ENCODE data around the gene CDK5RAP2. TPM values are rescaled to one million over a fixed set of nuclear protein-coding genes. Genes with fewer than 3 reads are reported as not detected.

Gene CDK5RAP2
- total RNA-seq, 1 experiment from 2014 or later = 56.4 TPM

DNA sequence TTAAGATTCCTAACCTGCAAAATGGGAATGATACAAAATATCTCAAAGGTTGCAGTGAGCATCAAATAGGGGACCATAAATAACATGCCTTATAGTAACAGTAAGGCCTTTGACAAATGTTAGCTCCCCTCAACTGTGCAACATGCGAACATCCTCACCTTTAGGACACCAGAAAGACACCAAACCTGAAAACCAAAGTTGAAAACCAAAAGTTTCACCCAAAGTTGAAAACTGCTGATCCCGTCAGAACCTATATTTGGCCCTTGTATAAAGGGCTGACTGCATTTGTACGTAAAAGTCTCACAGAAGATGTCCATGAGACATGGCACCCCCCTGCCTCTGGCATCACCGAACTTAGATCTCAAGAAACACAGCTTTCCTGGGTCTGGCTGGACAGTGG lies 12.1 kb downstream of the CDK5RAP2 start:
- H3K4me2 ChIP-seq (ENCODE audit: insufficient read depth, insufficient read length, low read length) = no peak overlapping the region

More for the DNA sequence above, 12.1 kb downstream of the CDK5RAP2 start:
- Histone ChIP-seq H3K4me1 (ENCODE audit: insufficient read depth, low read length) (no peaks in the 10 kb centered on the region), H3K23ac (ENCODE audit: insufficient read length, low read depth, low read length) (no peak overlapping the region), H3K79me2 (ENCODE audit: insufficient read depth, low read length) (no peaks in the 10 kb centered on the region), H3K23me2 (ENCODE audit: insufficient read length, low read depth, low read length, poor library complexity, severe bottlenecking) (no peaks in the 10 kb centered on the region), H4K20me1 (ENCODE audit: control insufficient read depth, insufficient read depth, insufficient read length) (no peaks in the 10 kb centered on the region), H2BK15ac (ENCODE audit: low read depth, low read length) (no peak overlapping the region), H3K27ac (ENCODE audit: insufficient read length, low read depth, low read length) (no peak overlapping the region), H4K91ac (ENCODE audit: insufficient read length, low read depth, low read length) (no peak overlapping the region), H2BK20ac (ENCODE audit: low read depth, low read length, poor library complexity, severe bottlenecking) (no peak overlapping the region), H2BK120ac (ENCODE audit: low read depth, low read length, poor library complexity, severe bottlenecking) (no peak overlapping the region), H3K27me3 (ENCODE audit: insufficient read depth, low read length) (no peaks in the 10 kb centered on the region), H4K8ac (replicated peaks; ENCODE audit: insufficient read length, low read depth, low read length) (no peak overlapping the region), H3K56ac (ENCODE audit: insufficient read length, low read depth, low read length) (no peak overlapping the region), H3K9ac (ENCODE audit: extremely low read depth, insufficient read length, low read length) (no peak overlapping the region), H3K79me1 (ENCODE audit: insufficient read depth, low read depth, low read length, poor library complexity, severe bottlenecking) (peaks cover 7% of the 10 kb centered on the region), H4K5ac (ENCODE audit: insufficient read length, low read depth, low read length) (no peak overlapping the region), H3T11ph (ENCODE audit: low read length) (no peak overlapping the region), H3K18ac (ENCODE audit: insufficient read length, low read depth, low read length) (no peak overlapping the region), H3K14ac (ENCODE audit: insufficient read depth, low read length) (no peak overlapping the region), H3K4ac (ENCODE audit: low read depth, low read length) (no peak overlapping the region), H2BK5ac (ENCODE audit: insufficient read length, low read length) (no peak overlapping the region), H2AFZ (ENCODE audit: low read length) (no peak overlapping the region), H2BK12ac (ENCODE audit: insufficient read length, low read depth, low read length) (no peak overlapping the region), H2AK5ac (ENCODE audit: insufficient read length, low read length) (no peak overlapping the region), H3K9me3 (ENCODE audit: control insufficient read depth, low read depth, low read length) (no peaks in the 10 kb centered on the region)
- no peaks in the 10 kb centered on the region for H3K9me3 Mint-ChIP-seq
- H3K4me3 Mint-ChIP-seq = no peak overlapping the region
- WGBS (ENCODE audit: extremely low coverage, insufficient read length, low lambda C conversion rate) = no CpG with 5 or more reads among the region's 4 CpGs
- DNase-seq = no peak
- TF ChIP-seq, protein P1, sequence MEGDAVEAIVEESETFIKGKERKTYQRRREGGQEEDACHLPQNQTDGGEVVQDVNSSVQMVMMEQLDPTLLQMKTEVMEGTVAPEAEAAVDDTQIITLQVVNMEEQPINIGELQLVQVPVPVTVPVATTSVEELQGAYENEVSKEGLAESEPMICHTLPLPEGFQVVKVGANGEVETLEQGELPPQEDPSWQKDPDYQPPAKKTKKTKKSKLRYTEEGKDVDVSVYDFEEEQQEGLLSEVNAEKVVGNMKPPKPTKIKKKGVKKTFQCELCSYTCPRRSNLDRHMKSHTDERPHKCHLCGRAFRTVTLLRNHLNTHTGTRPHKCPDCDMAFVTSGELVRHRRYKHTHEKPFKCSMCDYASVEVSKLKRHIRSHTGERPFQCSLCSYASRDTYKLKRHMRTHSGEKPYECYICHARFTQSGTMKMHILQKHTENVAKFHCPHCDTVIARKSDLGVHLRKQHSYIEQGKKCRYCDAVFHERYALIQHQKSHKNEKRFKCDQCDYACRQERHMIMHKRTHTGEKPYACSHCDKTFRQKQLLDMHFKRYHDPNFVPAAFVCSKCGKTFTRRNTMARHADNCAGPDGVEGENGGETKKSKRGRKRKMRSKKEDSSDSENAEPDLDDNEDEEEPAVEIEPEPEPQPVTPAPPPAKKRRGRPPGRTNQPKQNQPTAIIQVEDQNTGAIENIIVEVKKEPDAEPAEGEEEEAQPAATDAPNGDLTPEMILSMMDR (conservative IDR thresholded peaks at IDR 0.05) = no peak
- no peak overlapping the region for H3K27ac Mint-ChIP-seq
- H3K27me3 Mint-ChIP-seq (ENCODE audit: low read depth) = no peaks in the 10 kb centered on the region
- peaks cover 34 to 84% (median 65%) of the 10 kb centered on the region in 3 experiments; a peak in 6 of 7 replicates for H3K36me3 Mint-ChIP-seq (ENCODE audit: insufficient read depth in 1 of 3, low read depth in 3 of 3)
- H3K4me1 Mint-ChIP-seq = no peaks in the 10 kb centered on the region

Data from H9 (cell line).